SK-N-MC (cell line): ENCODE measurements around the gene COL10A1.

Source experiments
- EZH2 ChIP-seq: fragments of 200-600 bp; sonication (generic); IDR thresholded peaks from one replicate; pipeline ENCODE4 v1.6.1; 2017; ENCODE audit warnings: antibody characterized with exemption
- POLR2AphosphoS5 ChIP-seq: IDR thresholded peaks from 2 replicates; pipeline ENCODE4 v1.6.1; 2012; ENCODE audit warnings: mild to moderate bottlenecking, low read depth, low read length, borderline replicate concordance

DNA sequence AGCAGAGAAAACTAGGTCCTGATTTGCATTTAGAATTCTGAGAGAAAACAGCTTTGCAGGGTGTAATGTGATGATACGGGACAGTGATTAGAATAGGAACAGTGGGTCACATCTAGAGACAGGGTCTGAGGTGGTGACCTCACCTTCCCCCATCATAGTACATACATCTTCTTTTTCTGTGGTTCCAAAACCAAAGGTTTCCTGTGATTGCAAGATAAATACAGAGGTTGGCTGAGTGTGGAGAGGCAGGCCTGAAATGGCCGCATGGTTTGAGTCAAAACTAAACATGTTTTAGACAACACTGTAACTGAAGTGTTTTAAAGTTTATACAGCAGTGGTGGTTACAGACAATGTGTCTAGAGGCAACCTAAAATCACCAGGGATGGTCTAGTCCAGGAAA lies 35.7 kb downstream of the COL10A1 start:
- TF ChIP-seq EZH2, result no peak
- TF ChIP-seq POLR2AphosphoS5, result no peak
